Hepatocyte (in vitro differentiated cells): ENCODE results near the gene SKIL. TPM values are rescaled to one million over a fixed set of nuclear protein-coding genes. Genes with fewer than 3 reads are reported as not detected.

Source experiments
- DNase-seq: peaks from one replicate; pipeline ENCODE4 v3.0.0-alpha.2; 2016; ENCODE audit warnings: low spot score
- H2AFZ ChIP-seq: fragments of 200-600 bp; sonication (generic); 2 replicates; pipeline ENCODE4 v1.6.0; 2016; ENCODE audit warnings: antibody characterized with exemption, mild to moderate bottlenecking
- H3K27ac ChIP-seq: fragments of 200-600 bp; sonication (generic); 2 replicates; pipeline ENCODE4 v1.5.1; 2016; ENCODE audit warnings: mild to moderate bottlenecking
- H3K27me3 ChIP-seq: fragments of 200-600 bp; sonication (generic); 2 replicates; pipeline ENCODE4 v1.6.1; 2016
- H3K36me3 ChIP-seq: fragments of 200-600 bp; sonication (generic); replicated peaks from 2 replicates; pipeline ENCODE4 v1.5.1; 2016; ENCODE audit warnings: low read depth; ENCODE audit not compliant: insufficient read depth
- H3K4me1 ChIP-seq: fragments of 200-600 bp; sonication (generic); 2 replicates; pipeline ENCODE4 v1.5.1; 2016; ENCODE audit warnings: mild to moderate bottlenecking, moderate library complexity; ENCODE audit not compliant: insufficient read depth
- H3K4me2 ChIP-seq: fragments of 200-600 bp; sonication (generic); 2 replicates; pipeline ENCODE4 v1.6.0; 2016
- H3K4me3 ChIP-seq: fragments of 200-600 bp; sonication (generic); 2 replicates; pipeline ENCODE4 v1.5.1; 2016; ENCODE audit warnings: mild to moderate bottlenecking
- H3K79me2 ChIP-seq: fragments of 200-600 bp; sonication (generic); 2 replicates; pipeline ENCODE4 v1.6.0; 2017; ENCODE audit warnings: mild to moderate bottlenecking
- H3K9me2 ChIP-seq: fragments of 200-600 bp; sonication (generic); replicated peaks from 2 replicates; pipeline ENCODE4 v1.6.0; 2017; ENCODE audit warnings: mild to moderate bottlenecking; ENCODE audit not compliant: insufficient read depth
- H3K9me3 ChIP-seq: fragments of 200-600 bp; sonication (generic); 2 replicates; pipeline ENCODE4 v1.5.1; 2016; ENCODE audit warnings: low read depth, mild to moderate bottlenecking
- H4K20me1 ChIP-seq: fragments of 200-600 bp; sonication (generic); 2 replicates; pipeline ENCODE4 v1.6.0; 2016; ENCODE audit warnings: mild to moderate bottlenecking; ENCODE audit not compliant: insufficient read depth, poor library complexity, severe bottlenecking
- EZH2 ChIP-seq: fragments of 200-600 bp; sonication (generic); IDR thresholded peaks from 2 replicates; pipeline ENCODE4 v1.6.1; 2016; ENCODE audit warnings: antibody characterized with exemption, mild to moderate bottlenecking, borderline replicate concordance
- EZH2phosphoT487 ChIP-seq: fragments of 200-600 bp; sonication (generic); IDR thresholded peaks from one replicate; pipeline ENCODE4 v1.6.1; 2018; ENCODE audit warnings: antibody characterized with exemption, mild to moderate bottlenecking, low read depth, moderate library complexity; ENCODE audit not compliant: unreplicated experiment, severe bottlenecking
- WGBS: methylation state at CpG from one replicate; pipeline ENCODE4 v1.1.6; 2016; ENCODE audit warnings: low lambda C conversion rate; ENCODE audit errors: missing lambda C conversion rate; 5-methylcytosine and 5-hydroxymethylcytosine counted together
- polyA plus RNA-seq: library from polyadenylated mRNA; unstranded; fragments of >200 nt; fragmentation: Nextera tagmentation; extraction: Ambion mirVana; gene quantifications from 2 replicates; pipeline ENCODE4 v1.2.1, GENCODE V29; 2016
- total RNA-seq: library from RNA; depleted of rRNA; stranded (reverse); fragments of >200 nt; gene quantifications from 2 replicates; pipeline ENCODE4 v1.2.3, GENCODE V29; 2014
- TF ChIP-seq, protein P1 (sequence below): fragments of 200-600 bp; sonication (generic); IDR thresholded peaks from 2 replicates; pipeline ENCODE4 v1.5.1; 2016; ENCODE audit warnings: antibody characterized with exemption, mild to moderate bottlenecking; ENCODE audit not compliant: poor library complexity

SKIL gene
- total and polyA plus RNA-seq, 2 experiments from 2014 or later: 28.9 to 87.5 TPM

DNA sequence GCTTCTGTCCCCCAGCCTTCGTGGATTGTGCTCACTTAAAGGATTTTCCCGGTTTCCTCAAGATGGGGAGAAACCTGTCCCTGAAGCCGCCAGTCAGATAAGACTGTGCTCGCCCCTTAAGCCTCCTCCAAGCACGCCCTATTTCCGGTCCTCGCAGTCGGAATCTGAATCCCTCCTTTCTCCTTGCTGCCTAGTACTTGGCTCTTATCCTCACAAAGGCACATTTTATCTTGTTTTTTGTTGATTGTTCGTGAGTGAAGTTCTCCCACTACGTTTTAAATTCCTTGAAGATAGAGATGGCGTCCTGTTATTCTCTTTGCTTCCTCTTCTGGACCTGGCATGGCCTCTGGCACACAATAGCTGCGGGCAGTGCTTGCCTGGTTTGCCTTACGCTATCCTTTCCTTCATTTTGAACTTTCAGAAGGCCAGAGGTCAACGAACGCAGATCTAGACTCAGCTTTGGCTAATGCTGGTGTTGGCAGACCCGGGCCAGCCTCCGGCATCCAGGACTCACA is 62.8 kb downstream of the SKIL start:
- WGBS: 53% methylated on average over 17 of the region's 17 CpGs
- peak overlapping the region; percentile 52 for H3K4me3 ChIP-seq
- peaks cover 14% of the 10 kb centered on the region for H3K4me1 ChIP-seq
- no peaks in the 10 kb centered on the region for H3K36me3 ChIP-seq
- no peaks in the 10 kb centered on the region for H3K9me2 ChIP-seq
- peak overlapping the region; percentile 50 for H2AFZ ChIP-seq
- H3K27ac ChIP-seq: peak overlapping the region; percentile 2
- TF ChIP-seq EZH2phosphoT487 (no peak), EZH2 (no peak)
- TF ChIP-seq, protein P1, sequence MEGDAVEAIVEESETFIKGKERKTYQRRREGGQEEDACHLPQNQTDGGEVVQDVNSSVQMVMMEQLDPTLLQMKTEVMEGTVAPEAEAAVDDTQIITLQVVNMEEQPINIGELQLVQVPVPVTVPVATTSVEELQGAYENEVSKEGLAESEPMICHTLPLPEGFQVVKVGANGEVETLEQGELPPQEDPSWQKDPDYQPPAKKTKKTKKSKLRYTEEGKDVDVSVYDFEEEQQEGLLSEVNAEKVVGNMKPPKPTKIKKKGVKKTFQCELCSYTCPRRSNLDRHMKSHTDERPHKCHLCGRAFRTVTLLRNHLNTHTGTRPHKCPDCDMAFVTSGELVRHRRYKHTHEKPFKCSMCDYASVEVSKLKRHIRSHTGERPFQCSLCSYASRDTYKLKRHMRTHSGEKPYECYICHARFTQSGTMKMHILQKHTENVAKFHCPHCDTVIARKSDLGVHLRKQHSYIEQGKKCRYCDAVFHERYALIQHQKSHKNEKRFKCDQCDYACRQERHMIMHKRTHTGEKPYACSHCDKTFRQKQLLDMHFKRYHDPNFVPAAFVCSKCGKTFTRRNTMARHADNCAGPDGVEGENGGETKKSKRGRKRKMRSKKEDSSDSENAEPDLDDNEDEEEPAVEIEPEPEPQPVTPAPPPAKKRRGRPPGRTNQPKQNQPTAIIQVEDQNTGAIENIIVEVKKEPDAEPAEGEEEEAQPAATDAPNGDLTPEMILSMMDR: no peak
- no peaks in the 10 kb centered on the region for H4K20me1 ChIP-seq
- no peaks in the 10 kb centered on the region for H3K79me2 ChIP-seq
- H3K9me3 ChIP-seq: no peaks in the 10 kb centered on the region
- H3K27me3 ChIP-seq: peaks cover 29% of the 10 kb centered on the region
- peak; percentile 13 for DNase-seq
- peak overlapping the region; percentile 89 for H3K4me2 ChIP-seq

DNA sequence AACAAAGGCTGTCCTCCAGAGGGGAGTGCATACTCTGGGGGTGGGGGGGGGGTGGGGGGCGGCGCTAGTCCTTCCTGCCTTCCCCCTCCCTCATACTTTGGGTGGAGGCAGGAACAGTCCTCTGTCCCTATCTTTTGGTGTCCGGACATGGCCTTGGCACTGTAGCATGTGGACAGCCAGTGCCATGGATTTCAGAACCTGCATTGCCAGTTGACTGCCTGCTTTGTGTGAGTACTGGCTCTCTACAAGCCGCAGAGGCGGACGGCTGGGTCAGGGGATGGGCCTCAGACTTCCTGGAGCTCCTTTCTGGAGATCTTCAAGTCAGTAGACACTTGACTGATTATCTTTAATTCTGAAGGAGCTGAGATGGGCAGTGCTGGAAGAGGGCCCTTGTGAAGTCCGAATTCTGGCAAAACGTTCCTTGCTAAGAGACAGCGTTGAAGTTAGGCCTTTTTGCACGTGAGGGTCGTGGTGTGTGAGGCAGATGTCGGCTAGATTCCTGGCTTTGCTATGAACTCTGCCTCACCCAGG is 63.7 kb downstream of the SKIL start:
- Histone ChIP-seq H3K9me3 (no peaks in the 10 kb centered on the region), H2AFZ (no peak overlapping the region), H4K20me1 (no peaks in the 10 kb centered on the region), H3K27me3 (peaks cover 29% of the 10 kb centered on the region), H3K4me3 (no peak overlapping the region), H3K79me2 (no peaks in the 10 kb centered on the region), H3K27ac (peak overlapping the region; percentile 2), H3K4me2 (peak overlapping the region; percentile 89), H3K9me2 (no peaks in the 10 kb centered on the region), H3K4me1 (peaks cover 14% of the 10 kb centered on the region), H3K36me3 (no peaks in the 10 kb centered on the region)
- 74% methylated on average over 12 of the region's 12 CpGs for WGBS
- DNase-seq: peak; percentile 9
- TF ChIP-seq EZH2 (no peak), EZH2phosphoT487 (no peak)

DNA sequence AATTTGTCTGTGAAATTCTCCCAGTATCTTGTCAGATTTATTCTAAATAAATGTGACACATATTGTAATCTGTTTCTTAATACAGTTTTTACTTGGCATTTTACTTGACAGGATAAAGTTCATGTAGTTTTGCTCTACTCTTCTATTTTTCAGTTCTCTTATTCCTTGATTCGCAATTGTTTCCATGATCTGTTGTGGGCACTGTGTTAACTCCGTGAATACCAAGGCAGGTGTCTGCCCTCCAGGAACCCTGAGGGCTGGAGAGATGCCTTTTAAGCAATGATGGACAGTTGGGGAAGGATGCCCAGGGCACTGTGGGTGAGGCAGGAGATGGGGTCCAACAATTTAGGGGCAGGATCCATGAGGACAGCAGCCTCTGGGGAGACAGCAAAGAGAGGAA is 64.2 kb downstream of the SKIL start:
- H3K9me2 ChIP-seq: no peaks in the 10 kb centered on the region
- H3K9me3 ChIP-seq: no peaks in the 10 kb centered on the region
- no peak for DNase-seq
- H3K4me3 ChIP-seq: no peak overlapping the region
- TF ChIP-seq EZH2: no peak
- TF ChIP-seq, protein P1: no peak
- TF ChIP-seq EZH2phosphoT487: no peak
- H3K4me1 ChIP-seq: peaks cover 14% of the 10 kb centered on the region
- H3K79me2 ChIP-seq: no peaks in the 10 kb centered on the region
- H3K36me3 ChIP-seq: no peaks in the 10 kb centered on the region
- H3K27me3 ChIP-seq: peaks cover 29% of the 10 kb centered on the region
- no peak overlapping the region for H2AFZ ChIP-seq
- WGBS: 91% methylated on average over 2 of the region's 2 CpGs
- peak overlapping the region; percentile 89 for H3K4me2 ChIP-seq
- no peak overlapping the region for H3K27ac ChIP-seq
- no peaks in the 10 kb centered on the region for H4K20me1 ChIP-seq

DNA sequence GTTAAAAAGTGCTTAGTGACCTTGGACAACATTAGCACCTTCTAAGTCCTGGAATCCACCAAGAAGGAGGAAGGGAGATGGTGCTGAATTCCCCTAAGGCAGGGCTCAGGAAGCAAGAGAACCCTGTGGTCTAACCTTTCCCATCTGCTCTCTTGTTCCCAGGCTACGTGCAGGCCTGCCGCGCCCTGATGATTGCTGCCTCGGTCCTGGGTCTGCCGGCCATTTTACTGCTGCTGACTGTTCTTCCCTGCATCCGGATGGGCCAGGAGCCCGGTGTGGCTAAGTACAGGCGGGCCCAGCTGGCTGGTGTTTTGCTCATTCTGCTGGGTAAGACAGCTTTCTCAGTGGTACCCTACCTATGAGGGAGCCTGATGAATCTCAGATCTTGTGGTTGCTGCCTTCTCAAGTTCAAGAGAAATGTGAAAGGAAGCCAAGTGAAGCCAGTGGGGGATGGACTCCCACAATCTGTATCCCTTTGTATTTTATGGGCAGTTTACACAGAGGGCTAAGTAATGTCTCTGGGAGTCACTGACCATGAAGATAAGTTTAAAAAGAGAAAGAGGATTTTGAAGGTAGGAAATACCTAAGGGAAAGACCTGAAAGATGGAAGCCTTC is 65.6 kb downstream of the SKIL start:
- 87% methylated on average over 8 of the region's 8 CpGs for WGBS

More for the DNA sequence above, 65.6 kb downstream of the SKIL start:
- H2AFZ ChIP-seq: no peak overlapping the region
- no peaks in the 10 kb centered on the region for H3K79me2 ChIP-seq
- no peak overlapping the region for H3K4me2 ChIP-seq
- H3K9me2 ChIP-seq: no peaks in the 10 kb centered on the region
- TF ChIP-seq EZH2 (no peak), EZH2phosphoT487 (no peak)
- TF ChIP-seq, protein P1: no peak
- no peak for DNase-seq
- H4K20me1 ChIP-seq: no peaks in the 10 kb centered on the region
- H3K9me3 ChIP-seq: no peaks in the 10 kb centered on the region
- H3K4me1 ChIP-seq: peaks cover 14% of the 10 kb centered on the region
- no peak overlapping the region for H3K27ac ChIP-seq
- H3K36me3 ChIP-seq: no peaks in the 10 kb centered on the region
- H3K27me3 ChIP-seq: peaks cover 18% of the 10 kb centered on the region
- H3K4me3 ChIP-seq: no peak overlapping the region
